HCT116 (cell line): ENCODE results near the gene SPEM1. TPM values are rescaled to one million over a fixed set of nuclear protein-coding genes. Genes with fewer than 3 reads are reported as not detected.
"Not testable (repeated sequence)": the region's sequence is repeated elsewhere in the genome, so short reads cannot be mapped to it uniquely, and the experiment has no call there.

Experiments used
- ATAC-seq: fragments of 200-7000 bp; cut with Tn5 transposase; 2 replicates; pipeline ENCODE4 v1.9.1; 2020; ENCODE audit warnings: mild to moderate bottlenecking, moderate library complexity
- BruUV-seq: library from RNA; stranded (reverse); fragments of 400-500 nt; replicated peaks from 2 replicates; lab custom pipeline; 2021; lab: Mats Ljungman, UMichigan
- CTCF ChIA-PET: fragments of 300-600 bp; sonication (Branson Sonifier 250); formaldehyde crosslinking; loops from one replicate; lab custom pipeline; 2021; ENCODE audit warnings: antibody characterized with exemption; lab: Charles Lee
- POLR2A ChIA-PET: fragments of 300-600, 350-600 bp; sonication (Branson Sonifier 250); formaldehyde crosslinking; loops from one replicate; lab custom pipeline; 2021; ENCODE audit warnings: antibody characterized with exemption; lab: Charles Lee
- RAD21 ChIA-PET, 2 experiments: fragments of 300-600 bp; sonication (Branson Sonifier 250); formaldehyde crosslinking; loops; one replicate each; lab custom pipeline; 2023; ENCODE audit warnings: low total read pairs in 2 of 2; ENCODE audit not compliant: uncharacterized antibody in 2 of 2, unreplicated experiment in 2 of 2, low non-redundant PET in 1 of 2; lab: Charles Lee
- DNase-seq: peaks from one replicate; pipeline ENCODE4 v3.0.0-alpha.2; 2010; ENCODE audit warnings: low read depth, low spot score
- H2AFZ ChIP-seq: fragments of 200-600 bp; shearing (Covaris generic), sonication (generic); 2 replicates; pipeline ENCODE4 v1.6.1; 2017; ENCODE audit warnings: low read depth, mixed run types, mixed read lengths, antibody characterized with exemption, low read length; ENCODE audit not compliant: poor library complexity, severe bottlenecking
- H3K27ac ChIP-seq: 2 replicates; pipeline ENCODE4 v1.5.1; 2012; ENCODE audit warnings: low read depth, low read length
- H3K27me3 ChIP-seq: fragments of 200-600 bp; sonication (generic); 2 replicates; pipeline ENCODE4 v1.6.1; 2016; ENCODE audit warnings: mixed run types, low read length, mixed read lengths; ENCODE audit not compliant: insufficient read depth
- H3K36me3 ChIP-seq, 2 experiments: fragments of 200-500 bp in 1 of 2; fragments of 200-600 bp in 1 of 2; sonication (Bioruptor generic) in 1 of 2; sonication (generic) in 1 of 2; 2 replicates each; pipeline versions ENCODE4 v1.5.1 to v1.6.1; 2014 to 2016; ENCODE audit warnings: low read length in 2 of 2, inconsistent platforms in 1 of 2, mixed read lengths in 1 of 2, mixed run types in 1 of 2; ENCODE audit not compliant: insufficient read depth in 2 of 2, control insufficient read depth in 1 of 2
- H3K4me1 ChIP-seq, 2 experiments: fragments of 200-600 bp in 1 of 2; sonication (generic) in 1 of 2; 2 replicates each; pipeline versions ENCODE4 v1.5.1 to v1.6.1; 2012 to 2017; ENCODE audit warnings: low read length in 2 of 2, inconsistent platforms in 1 of 2, mild to moderate bottlenecking in 1 of 2, mixed read lengths in 1 of 2, mixed run types in 1 of 2, moderate library complexity in 1 of 2; ENCODE audit not compliant: insufficient read depth in 2 of 2, control insufficient read depth in 1 of 2
- H3K4me2 ChIP-seq: fragments of 200-600 bp; sonication (generic); 2 replicates; pipeline ENCODE4 v1.6.1; 2017; ENCODE audit warnings: mixed run types, low read length, mixed read lengths
- H3K4me3 ChIP-seq, 2 experiments: fragments of 200-600 bp in 1 of 2; sonication (generic) in 1 of 2; replicated peaks in 1 of 2; 2 replicates each; pipeline ENCODE4 v1.5.1; 2011 to 2016; ENCODE audit warnings: low read length in 2 of 2, control low read depth in 1 of 2, low read depth in 1 of 2, mild to moderate bottlenecking in 1 of 2, mixed read lengths in 1 of 2, mixed run types in 1 of 2
- H3K79me2 ChIP-seq: fragments of 200-600 bp; sonication (generic); 2 replicates; pipeline ENCODE4 v1.6.1; 2017; ENCODE audit warnings: mild to moderate bottlenecking, mixed run types, low read length, moderate library complexity, mixed read lengths; ENCODE audit not compliant: insufficient read depth
- H3K9ac ChIP-seq: fragments of 200-600 bp; sonication (generic); 2 replicates; pipeline ENCODE4 v1.6.1; 2016; ENCODE audit warnings: low read length, mixed read lengths
- H3K9me2 ChIP-seq: fragments of 200-600 bp; sonication (generic), shearing (Covaris generic); 2 replicates; pipeline ENCODE4 v1.6.1; 2017; ENCODE audit warnings: mixed run types, mild to moderate bottlenecking, moderate library complexity; ENCODE audit not compliant: insufficient read depth
- H3K9me3 ChIP-seq, 2 experiments: fragments of 200-500 bp in 1 of 2; fragments of 200-600 bp in 1 of 2; sonication (Bioruptor generic) in 1 of 2; sonication (generic) in 1 of 2; 2 replicates each; pipeline ENCODE4 v1.6.1; 2014 to 2017; ENCODE audit warnings: low read length in 2 of 2, mixed read lengths in 2 of 2, inconsistent platforms in 1 of 2, low read depth in 1 of 2, mild to moderate bottlenecking in 1 of 2, mixed run types in 1 of 2, moderate library complexity in 1 of 2; ENCODE audit not compliant: control insufficient read depth in 1 of 2, insufficient read depth in 1 of 2
- H4K20me1 ChIP-seq: fragments of 200-600 bp; sonication (generic), shearing (Covaris generic); 2 replicates; pipeline ENCODE4 v1.6.1; 2017; ENCODE audit warnings: mixed run types, mild to moderate bottlenecking, moderate library complexity; ENCODE audit not compliant: insufficient read depth
- intact Hi-C: fragments of 100-400 bp; cut with micrococcal nuclease; formaldehyde crosslinking; loops from 2 replicates; pipeline ENCODE4 v1.10.0; 2022
- total RNA-seq: library from RNA; stranded (reverse); gene quantifications from one replicate; pipeline ENCODE4 v1.2.1, GENCODE V29; 2021; ENCODE audit not compliant: unreplicated experiment

Gene SPEM1
- total RNA-seq, 1 experiment from 2014 or later = 0.32 TPM

DNA sequence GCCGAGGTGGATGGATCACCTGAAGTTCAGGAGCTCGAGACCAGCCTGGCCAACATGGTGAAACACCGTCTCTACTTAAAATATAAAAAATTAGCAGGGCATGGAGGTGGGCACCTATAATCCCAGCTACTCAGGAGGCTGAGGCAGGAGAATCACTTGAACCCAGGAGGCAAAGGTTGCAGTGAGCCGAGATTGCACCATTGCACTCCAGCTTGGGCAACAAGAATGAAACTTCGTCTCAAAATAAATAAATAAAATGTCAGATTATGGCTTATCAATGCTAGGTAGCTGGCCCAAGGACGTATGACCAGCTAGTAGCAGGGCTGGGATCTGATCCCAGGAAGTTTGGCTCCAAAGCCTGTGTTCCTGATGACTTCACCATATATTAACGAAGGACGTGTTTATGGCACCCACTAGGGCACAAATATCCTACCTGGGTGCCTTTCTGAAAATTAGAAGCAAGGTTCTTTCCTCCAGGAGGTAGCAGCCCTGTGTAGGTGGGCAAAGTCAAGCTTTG, 50.4 kb downstream of the SPEM1 start:
- POLR2A ChIA-PET, BruUV-seq: not testable (repeated sequence)

More for the DNA sequence above, 50.4 kb downstream of the SPEM1 start:
- H3K79me2 ChIP-seq, H4K20me1 ChIP-seq, H3K9ac ChIP-seq, H3K4me3 ChIP-seq, H3K9me3 ChIP-seq, H3K4me2 ChIP-seq, H2AFZ ChIP-seq, ATAC-seq, H3K27ac ChIP-seq, CTCF ChIA-PET, DNase-seq, intact Hi-C loops, H3K9me2 ChIP-seq, H3K27me3 ChIP-seq, H3K4me1 ChIP-seq, RAD21 ChIA-PET, H3K36me3 ChIP-seq: not testable (repeated sequence)

Other genes with a start within 250 kb of the SPEM1 start
- 1.2 TPM for gene ASGR1, start 241.0 kb upstream of the SPEM1 start, total RNA-seq
- 15.0 TPM for gene DLG4, start 200.5 kb upstream of the SPEM1 start, total RNA-seq
- gene ACADVL, start 200.4 kb upstream of the SPEM1 start, total RNA-seq = 554 TPM
- 69.7 TPM for gene DVL2, start 185.8 kb upstream of the SPEM1 start, total RNA-seq
- 48.5 TPM for gene PHF23, start 180.9 kb upstream of the SPEM1 start, total RNA-seq
- gene GABARAP, start 177.9 kb upstream of the SPEM1 start, total RNA-seq = 287 TPM
- gene CTDNEP1, start 168.6 kb upstream of the SPEM1 start, total RNA-seq = 143 TPM
- 81.7 TPM for gene ELP5, start 168.1 kb upstream of the SPEM1 start, total RNA-seq
- 286 TPM for gene CLDN7, start 157.8 kb upstream of the SPEM1 start, total RNA-seq
- 2.5 TPM for gene SLC2A4, start 138.6 kb upstream of the SPEM1 start, total RNA-seq
- 2.3 TPM for gene YBX2, start 125.7 kb upstream of the SPEM1 start, total RNA-seq
- 1,139 TPM for gene EIF5A, start 112.7 kb upstream of the SPEM1 start, total RNA-seq
- gene GPS2, start 105.0 kb upstream of the SPEM1 start, total RNA-seq = 61.3 TPM
- 56.9 TPM for gene NEURL4, start 91.0 kb upstream of the SPEM1 start, total RNA-seq
- 8.8 TPM for gene ACAP1, start 83.8 kb upstream of the SPEM1 start, total RNA-seq
- gene KCTD11, start 68.2 kb upstream of the SPEM1 start, total RNA-seq = 5.4 TPM
- gene TMEM95, start 65.2 kb upstream of the SPEM1 start, total RNA-seq = not detected
- gene TNK1, start 39.2 kb upstream of the SPEM1 start, total RNA-seq = 16.8 TPM
- 43.8 TPM for gene PLSCR3, start 25.8 kb upstream of the SPEM1 start, total RNA-seq
- 110 TPM for gene TMEM256, start 16.2 kb upstream of the SPEM1 start, total RNA-seq
- gene NLGN2, start 12.5 kb upstream of the SPEM1 start, total RNA-seq = 60.5 TPM
- not detected for gene SPEM2, start 5.3 kb downstream of the SPEM1 start, total RNA-seq
- gene SPEM3, start 8.5 kb downstream of the SPEM1 start, total RNA-seq = not detected
- gene TMEM102, start 15.1 kb downstream of the SPEM1 start, total RNA-seq = 16.4 TPM
- gene FGF11, start 19.2 kb downstream of the SPEM1 start, total RNA-seq = 6.1 TPM
- 10.4 TPM for gene CHRNB1, start 24.7 kb downstream of the SPEM1 start, total RNA-seq
- 17.1 TPM for gene ZBTB4, start 59.3 kb downstream of the SPEM1 start, total RNA-seq
- gene SLC35G6, start 61.1 kb downstream of the SPEM1 start, total RNA-seq = not detected
- 205 TPM for gene POLR2A, start 64.0 kb downstream of the SPEM1 start, total RNA-seq
- gene TNFSF12, start 128.7 kb downstream of the SPEM1 start, total RNA-seq = 12.3 TPM
- 0.71 TPM for gene TNFSF13, start 138.4 kb downstream of the SPEM1 start, total RNA-seq
- gene SENP3, start 141.6 kb downstream of the SPEM1 start, total RNA-seq = 73.8 TPM
- 7.0 TPM for gene CD68, start 159.3 kb downstream of the SPEM1 start, total RNA-seq
- gene MPDU1, start 163.5 kb downstream of the SPEM1 start, total RNA-seq = 50.9 TPM
- 0.69 TPM for gene SOX15, start 169.8 kb downstream of the SPEM1 start, total RNA-seq
- 49.7 TPM for gene FXR2, start 194.6 kb downstream of the SPEM1 start, total RNA-seq
- gene SAT2, start 207.5 kb downstream of the SPEM1 start, total RNA-seq = 54.9 TPM
- gene SHBG, start 209.8 kb downstream of the SPEM1 start, total RNA-seq = not detected
- gene ATP1B2, start 230.6 kb downstream of the SPEM1 start, total RNA-seq = not detected